Head of caudate nucleus (tissue), 42 donors: ENCODE measurements around the gene UMODL1.

Source experiments
- DNase-seq, 42 donors: peaks; one replicate each; pipeline versions ENCODE4 v3.0.0 to v3.0.0-alpha.2; 2020 to 2021; ENCODE audit warnings: mixed read lengths in 7 of 42
- intact Hi-C: fragments of 100-400 bp; cut with DNase I; formaldehyde crosslinking; loops from one replicate; pipeline ENCODE4 v1.15.0; 2022

The UMODL1 gene

GRCh38 chr21:42071146-42071737 is at the start of gene UMODL1:
TSS of gene UMODL1 (plus strand) at chr21:42071317. CDS start at chr21:42071317, 0 bp downstream.
- intact Hi-C loops, result no loop called here
- DNase-seq, result no peak

GRCh38 chr21:42021371-42022090 is 49.6 kb upstream of the UMODL1 start:
- intact Hi-C loops, result no loop called here

GRCh38 chr21:42022091-42022430 is 49.1 kb upstream of the UMODL1 start:
- no peak for DNase-seq
- intact Hi-C loops, result no loop called here

More at GRCh38 chr21:42021371-42022090, 49.6 kb upstream of the UMODL1 start:
- DNase-seq, result peak in 12 of 42 donors; percentile 9 to 51 (median 37)

GRCh38 chr21:42022906-42023305 is 48.2 kb upstream of the UMODL1 start:
- DNase-seq, result no peak

GRCh38 chr21:42025376-42026081 is 45.6 kb upstream of the UMODL1 start:
- intact Hi-C loops, result no loop called here
- DNase-seq, result no peak

More at GRCh38 chr21:42022906-42023305, 48.2 kb upstream of the UMODL1 start:
- intact Hi-C loops, result no loop called here

DNA sequence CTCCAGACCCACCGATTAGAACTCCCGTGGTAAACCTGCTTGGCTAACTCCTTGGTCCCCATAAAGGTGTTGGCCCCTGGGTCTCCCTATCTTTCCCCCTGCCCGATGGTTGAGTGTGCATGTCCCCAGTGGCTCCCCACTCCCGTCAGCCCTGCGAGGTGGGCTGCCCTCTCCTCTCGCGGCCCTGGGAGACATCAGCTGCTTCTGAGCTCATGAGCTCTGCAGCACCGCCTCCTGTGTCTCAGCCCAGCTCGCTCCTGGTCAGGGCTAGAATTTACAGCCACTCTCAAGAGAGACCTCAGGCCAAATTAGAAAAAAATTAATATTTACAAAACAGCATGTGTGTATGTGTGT is 45.1 kb upstream of the UMODL1 start:
- intact Hi-C loops, result no loop called here

GRCh38 chr21:42027085-42027821 is 43.9 kb upstream of the UMODL1 start:
- DNase-seq, result no peak
- intact Hi-C loops, result no loop called here

More for the DNA sequence above, 45.1 kb upstream of the UMODL1 start:
- DNase-seq, result peak in 1 of 42 donors; percentile 6

GRCh38 chr21:42027822-42028765 is 43.0 kb upstream of the UMODL1 start:
- intact Hi-C loops, result no loop called here
- peak in 2 of 42 donors; percentile 10 to 32 for DNase-seq

- intact Hi-C loops, result no loop called here
These were observed 42.2 kb upstream of the UMODL1 start for GRCh38 chr21:42028766-42029425.

DNA sequence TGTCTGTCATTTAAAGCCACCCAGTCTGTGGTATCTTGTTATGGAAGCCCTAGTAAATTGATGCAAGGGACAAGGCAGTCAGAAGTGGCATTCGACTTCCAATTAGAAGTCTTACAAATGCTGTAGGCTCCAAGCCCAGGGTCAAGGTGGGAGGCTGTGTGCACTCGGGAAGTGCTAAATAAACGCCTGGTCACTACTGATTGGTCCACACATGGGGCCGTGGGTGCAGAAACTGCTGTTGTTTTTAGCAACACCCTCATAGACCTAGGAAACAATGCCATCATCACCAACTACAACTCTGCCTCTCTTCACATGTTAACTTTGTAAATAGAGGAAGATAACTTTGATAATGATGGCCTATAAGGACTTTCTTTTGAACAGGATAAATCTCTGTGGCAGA is 40.8 kb upstream of the UMODL1 start:
- no peak for DNase-seq
- intact Hi-C loops, result no loop called here

More at GRCh38 chr21:42028766-42029425, 42.2 kb upstream of the UMODL1 start:
- peak in 1 of 42 donors; percentile 23 for DNase-seq

DNA sequence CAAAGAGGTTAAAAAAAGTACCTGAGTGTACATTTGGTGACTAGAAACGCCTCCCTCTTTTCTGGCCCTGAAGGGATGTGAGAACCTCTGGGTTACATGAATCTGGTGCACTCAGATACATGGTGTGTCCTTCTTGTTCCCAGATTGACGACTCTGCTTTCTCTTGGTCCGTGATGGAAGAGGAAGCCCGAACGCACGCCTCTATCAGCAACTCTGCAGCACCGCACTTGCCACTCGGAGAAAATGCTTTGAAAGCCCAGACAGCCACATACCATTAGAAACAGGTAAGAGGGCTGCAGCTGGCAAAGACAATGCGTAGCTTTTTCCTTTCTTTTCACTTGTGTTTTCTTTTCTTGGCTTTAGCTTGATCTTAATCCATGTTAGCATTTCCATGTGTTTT is 39.9 kb upstream of the UMODL1 start:
- intact Hi-C loops, result no loop called here
- no peak for DNase-seq

DNA sequence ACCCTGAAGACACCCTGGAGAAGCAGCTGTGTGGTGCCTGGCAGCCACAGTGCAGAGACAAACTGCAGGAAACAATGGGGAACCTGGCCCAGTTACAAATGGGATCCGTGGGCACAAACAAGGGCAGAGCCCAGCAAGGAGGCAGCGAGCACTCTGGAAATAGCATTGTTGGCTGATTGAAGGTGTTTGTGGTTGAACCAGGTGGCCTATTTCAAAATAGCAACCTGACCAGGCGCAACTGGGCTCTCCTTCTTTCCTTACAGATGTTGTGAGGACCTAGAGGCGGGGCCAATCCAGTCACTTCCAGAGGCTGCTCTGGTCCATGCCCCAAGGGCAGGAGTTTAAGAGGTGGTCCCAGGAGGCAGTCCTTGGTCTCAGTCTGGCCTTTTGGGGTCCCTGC is 39.3 kb upstream of the UMODL1 start:
- intact Hi-C loops, result no loop called here
- DNase-seq, result no peak

- intact Hi-C loops, result no loop called here
- no peak for DNase-seq
These were observed 38.9 kb upstream of the UMODL1 start for GRCh38 chr21:42032266-42032665.

- DNase-seq, result no peak
- intact Hi-C loops, result no loop called here
These were observed 38.1 kb upstream of the UMODL1 start for GRCh38 chr21:42032968-42033367.

DNA sequence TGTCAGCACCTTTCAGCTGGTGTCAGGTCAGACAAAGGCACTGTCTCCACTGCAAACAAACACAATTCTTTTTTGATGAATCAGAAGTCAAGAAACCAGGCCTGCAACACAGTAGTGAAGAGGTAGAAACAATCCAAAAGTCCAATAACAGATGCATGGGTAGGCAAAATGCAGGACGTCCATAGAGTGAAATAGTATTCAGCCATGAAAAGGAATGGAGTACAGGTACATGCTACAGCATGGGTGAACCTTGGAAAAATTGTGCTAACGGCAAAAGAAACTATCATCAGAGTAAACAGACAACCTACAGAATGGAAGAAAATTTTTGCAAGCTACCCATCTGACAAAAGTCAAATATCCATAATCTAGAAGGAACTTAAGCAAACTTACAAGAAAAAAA is 34.8 kb upstream of the UMODL1 start:
- DNase-seq, result no peak
- intact Hi-C loops, result no loop called here

DNA sequence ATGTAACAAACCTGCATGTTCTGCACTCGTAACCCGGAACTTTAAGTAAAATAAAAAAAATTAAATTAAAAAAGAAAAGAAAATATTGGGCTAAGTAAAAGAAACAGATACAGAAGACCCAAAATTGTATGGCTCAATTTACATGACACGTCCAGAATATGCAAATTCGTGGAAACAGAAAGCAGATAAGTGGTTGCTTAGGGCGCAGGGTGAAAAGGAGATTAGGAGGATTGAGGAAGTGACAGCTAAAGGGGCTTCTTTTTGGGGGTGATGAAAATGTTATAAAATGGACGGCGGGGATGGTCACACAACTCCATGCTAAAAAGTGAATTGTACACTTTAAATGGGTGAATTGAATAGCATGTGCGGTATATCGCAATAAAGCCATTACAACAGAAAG is 33.6 kb upstream of the UMODL1 start:
- no peak for DNase-seq
- intact Hi-C loops, result no loop called here

DNA sequence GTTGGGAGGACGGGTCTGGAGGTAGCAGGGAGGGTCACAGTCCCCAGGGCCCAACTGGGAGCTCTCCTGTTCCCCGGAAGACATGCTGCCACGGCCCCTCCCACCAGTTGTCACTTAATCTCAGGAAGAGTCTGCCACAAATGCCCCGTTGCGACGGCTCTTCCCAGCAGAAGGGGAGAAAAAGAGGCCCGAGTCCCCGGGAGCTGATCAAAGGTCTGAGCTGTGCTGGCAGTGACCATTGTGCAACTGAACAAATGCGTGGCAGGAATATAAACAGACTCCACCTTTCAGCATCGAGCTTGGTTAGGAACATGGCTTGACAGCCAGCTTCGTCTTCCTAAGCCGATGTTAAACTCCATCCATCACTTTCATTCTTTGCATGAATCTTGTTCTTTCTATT is 33.2 kb upstream of the UMODL1 start:
- DNase-seq, result no peak
- intact Hi-C loops, result no loop called here

DNA sequence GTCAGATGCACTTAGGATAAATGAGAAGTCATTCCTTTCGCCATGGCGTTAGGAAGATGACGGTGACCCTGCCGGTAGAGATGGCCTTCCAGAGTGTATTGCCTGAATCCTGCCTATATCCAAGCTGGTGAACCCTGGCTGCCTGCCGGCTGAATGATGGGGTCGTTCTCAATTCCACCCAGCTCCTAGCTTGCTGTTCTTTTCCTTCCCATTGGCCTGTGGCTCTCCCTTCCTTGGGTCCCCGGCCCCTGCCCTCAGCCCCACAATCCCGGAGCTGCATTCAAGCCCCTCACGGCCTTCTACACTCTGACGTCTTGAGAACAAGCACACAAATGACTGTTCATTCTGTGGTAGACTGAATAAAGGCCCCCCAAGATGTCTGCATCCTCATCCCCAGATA is 32.7 kb upstream of the UMODL1 start:
- no peak for DNase-seq
- intact Hi-C loops, result no loop called here
